HG03571 (cell line): ENCODE measurements around the gene PARP15.
A peak's percentile ranks its signal among the peaks of the same experiment; 100 is the strongest.

Source experiments
- ATAC-seq: cut with Tn5 transposase; IDR thresholded peaks from one replicate; pipeline ENCODE4 v1.9.1; 2021; ENCODE audit not compliant: unreplicated experiment

PARP15 gene

GRCh38 chr3:122568755-122569154 is 8.7 kb upstream of the PARP15 start:
- no peak for ATAC-seq

GRCh38 chr3:122572940-122573412 is 4.5 kb upstream of the PARP15 start:
- ATAC-seq: no peak

DNA sequence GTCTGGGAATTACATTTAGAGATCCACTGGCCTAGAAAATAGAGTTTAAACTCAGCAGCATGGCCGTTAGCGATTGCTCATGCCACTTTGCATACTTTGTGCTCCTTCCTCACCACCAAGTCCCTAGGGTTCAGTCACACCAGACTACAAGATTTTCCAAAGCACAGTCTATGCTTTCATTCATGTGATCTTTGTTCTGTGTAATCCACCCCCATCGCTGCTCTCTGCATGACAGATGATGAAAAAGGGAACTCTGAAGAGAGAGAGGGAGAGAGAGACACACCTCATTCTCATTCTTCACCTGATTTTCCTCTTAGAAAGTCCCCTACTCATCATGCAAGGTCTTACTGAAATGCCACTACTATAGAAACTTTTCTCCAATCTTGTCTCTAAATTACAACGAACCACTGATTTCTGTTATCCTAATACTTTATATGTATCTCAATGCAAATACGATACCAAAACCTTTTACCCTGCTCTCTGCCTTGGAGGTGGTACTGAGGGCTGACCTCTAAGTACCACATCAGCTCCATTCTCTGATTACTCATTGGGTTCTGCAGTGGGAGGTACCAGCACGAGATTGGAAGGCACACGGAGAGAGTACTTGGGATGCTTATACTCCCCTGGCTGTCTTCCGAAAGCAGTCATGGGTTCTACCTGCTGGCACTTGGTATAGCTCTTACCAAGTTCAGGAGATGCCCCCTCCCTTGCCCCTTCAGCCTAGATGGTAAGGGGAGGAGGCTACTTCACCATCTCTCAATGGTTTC is 1.1 kb upstream of the PARP15 start:
- peak; percentile 84 for ATAC-seq

DNA sequence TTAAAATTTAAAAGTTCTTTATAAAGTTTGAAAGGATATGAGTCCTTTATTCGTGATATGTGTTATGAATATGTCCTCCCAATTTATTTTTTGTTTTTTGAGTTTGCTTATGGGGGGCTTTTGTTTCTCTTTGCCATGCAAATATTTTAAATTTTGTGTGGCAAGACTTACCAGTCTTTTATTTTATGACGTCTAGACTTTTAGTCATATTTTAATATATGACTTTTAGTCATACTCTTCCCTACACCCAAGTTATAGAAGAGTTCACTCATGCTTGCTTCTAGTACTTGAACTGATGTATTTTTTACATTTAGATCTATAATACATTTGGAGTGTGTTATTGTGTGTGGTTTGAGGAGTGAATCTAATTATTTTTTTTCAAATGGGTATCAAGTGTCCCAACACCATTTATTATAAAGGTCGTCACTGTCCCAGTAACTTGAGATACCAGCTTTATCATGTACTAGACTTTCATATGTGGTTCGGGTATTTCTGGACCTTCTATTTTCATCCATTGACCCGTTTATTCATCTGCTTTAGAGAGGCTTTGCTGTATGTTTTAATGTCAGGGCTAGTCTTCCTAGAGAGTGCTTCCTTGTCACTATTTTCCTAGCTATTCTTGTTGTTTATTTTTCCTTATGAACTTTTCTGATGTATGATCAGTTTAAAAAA is 755 bp downstream of the PARP15 start:
- ATAC-seq: no peak

- no peak for ATAC-seq
These were observed 3.0 kb downstream of the PARP15 start for GRCh38 chr3:122580470-122580869.

DNA sequence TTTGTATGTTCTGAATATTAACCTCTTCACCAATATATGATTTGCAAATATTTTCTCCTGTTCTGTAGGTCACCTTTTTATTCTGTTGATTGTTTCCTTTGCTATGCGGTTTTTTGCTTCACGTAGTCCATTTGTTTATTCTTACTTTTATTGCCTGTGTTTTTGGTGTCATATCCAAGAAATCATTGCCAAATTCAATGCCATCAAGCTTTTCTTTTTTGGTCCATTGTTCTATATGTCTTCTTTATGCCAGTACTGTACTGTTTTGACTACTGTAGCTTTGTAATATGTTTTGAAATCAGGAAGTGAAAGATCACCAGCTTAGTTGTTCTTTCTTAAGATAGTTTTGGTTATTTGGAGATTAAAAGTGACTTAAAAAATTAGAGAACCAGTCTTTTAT is 4.2 kb downstream of the PARP15 start:
- ATAC-seq: no peak

DNA sequence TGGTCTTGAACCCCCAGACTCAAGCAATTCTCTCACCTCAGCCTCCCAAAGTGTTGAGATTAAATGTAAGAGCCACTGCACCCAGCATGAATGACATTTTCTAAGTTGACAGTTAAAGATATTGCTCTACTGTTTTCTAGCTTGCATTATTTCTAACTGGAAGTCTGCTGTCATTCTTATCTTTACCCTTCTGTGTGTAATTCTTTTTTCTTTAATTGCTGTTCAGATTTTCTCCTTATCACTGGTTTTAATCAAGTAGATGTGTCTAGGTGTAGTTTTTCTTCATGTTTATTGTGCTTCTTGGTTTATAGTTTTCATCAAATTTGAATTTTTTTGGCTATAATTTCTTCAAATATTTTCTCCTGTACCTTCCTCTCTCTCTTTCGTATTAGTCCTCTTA is 4.9 kb downstream of the PARP15 start:
- ATAC-seq: no peak

GRCh38 chr3:122586098-122586497 is 8.6 kb downstream of the PARP15 start:
- ATAC-seq: no peak

GRCh38 chr3:122586773-122587485 is 9.5 kb downstream of the PARP15 start:
- ATAC-seq: no peak

DNA sequence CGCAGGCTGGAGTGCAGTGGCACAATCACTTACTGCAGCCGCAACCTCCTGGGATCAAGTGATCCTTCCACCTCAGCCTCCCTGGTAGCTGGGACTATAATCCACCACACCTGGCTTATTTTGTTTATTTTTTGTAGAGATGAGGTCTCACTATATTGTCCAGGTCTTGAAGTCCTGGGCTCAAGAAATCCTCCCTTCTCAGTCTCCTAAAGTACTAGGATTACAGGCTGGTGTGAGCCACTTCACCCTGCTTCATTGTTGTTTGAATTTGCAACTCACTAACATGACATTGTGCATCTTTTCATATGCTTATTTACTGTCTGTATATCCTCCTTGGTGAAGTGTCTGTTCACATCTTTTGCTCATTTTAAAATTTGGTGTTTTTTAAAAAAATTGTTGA is 10.1 kb downstream of the PARP15 start:
- ATAC-seq: no peak

GRCh38 chr3:122589297-122589696 is 11.8 kb downstream of the PARP15 start:
- no peak for ATAC-seq

DNA sequence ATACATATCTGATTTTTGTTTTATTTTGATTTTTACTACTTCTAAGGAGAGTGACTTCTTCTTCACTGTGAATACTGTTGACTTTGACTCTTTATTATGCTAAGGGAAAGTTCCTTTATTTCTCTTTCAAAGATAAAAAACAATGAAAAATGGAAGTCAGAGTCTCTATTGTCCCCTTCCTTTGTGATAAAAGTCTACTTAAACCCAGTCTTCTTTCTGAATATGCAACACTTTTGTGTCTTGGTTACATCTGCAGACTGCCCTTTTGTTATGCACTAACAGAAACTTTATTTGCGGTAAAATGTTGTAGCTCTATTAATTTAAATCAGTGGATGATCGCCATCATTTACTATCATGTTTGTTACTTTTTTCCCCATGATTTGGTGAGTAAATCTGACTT is 13.2 kb downstream of the PARP15 start:
- no peak for ATAC-seq

DNA sequence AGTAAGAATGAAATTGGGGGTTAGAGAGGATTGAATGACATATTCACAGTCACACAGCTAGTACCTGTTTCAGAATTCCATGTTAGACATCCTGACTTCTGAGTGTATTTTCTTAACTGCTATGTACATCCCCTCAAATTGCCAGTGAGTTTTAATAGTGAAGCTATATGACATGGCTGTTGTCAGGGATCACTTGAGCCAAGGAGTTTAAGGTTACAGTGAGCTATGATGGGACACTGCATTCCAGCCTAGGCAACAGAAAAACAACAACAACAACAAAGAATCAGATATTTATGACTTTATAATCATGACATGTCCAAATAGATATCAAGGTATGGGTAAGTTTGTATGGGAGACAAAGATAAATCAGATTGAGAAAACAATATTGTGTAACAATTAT is 16.6 kb downstream of the PARP15 start:
- ATAC-seq: no peak

DNA sequence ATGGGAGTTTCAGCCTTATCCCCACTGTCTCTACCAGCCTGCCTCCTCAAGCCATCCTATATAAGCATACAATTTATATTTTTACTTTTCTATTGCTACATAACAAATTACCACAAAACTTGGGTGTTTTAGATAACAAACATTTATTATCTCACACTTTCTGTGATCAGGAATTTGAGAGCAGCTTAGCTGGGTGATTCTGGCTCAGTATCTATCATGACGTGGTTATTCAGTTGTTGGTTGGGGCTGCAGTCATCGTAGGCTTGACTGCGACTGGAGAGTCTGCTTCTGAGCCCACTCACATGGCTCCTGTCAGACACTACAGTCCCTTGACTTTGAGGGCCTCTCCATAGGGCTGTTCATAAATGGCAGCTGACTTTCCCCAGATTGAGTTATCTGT is 20.7 kb downstream of the PARP15 start:
- no peak for ATAC-seq

GRCh38 chr3:122598556-122598955 is 21.1 kb downstream of the PARP15 start:
- ATAC-seq: no peak

GRCh38 chr3:122602011-122602710 is 24.7 kb downstream of the PARP15 start:
- no peak for ATAC-seq

- ATAC-seq: no peak
These were observed 25.6 kb downstream of the PARP15 start for GRCh38 chr3:122603056-122603455.

GRCh38 chr3:122606330-122606729 is 28.9 kb downstream of the PARP15 start:
- no peak for ATAC-seq

GRCh38 chr3:122608916-122609315 is 31.5 kb downstream of the PARP15 start:
- ATAC-seq: no peak

- peak; percentile 97 for ATAC-seq
These were observed 32.5 kb downstream of the PARP15 start for GRCh38 chr3:122609798-122610559.

DNA sequence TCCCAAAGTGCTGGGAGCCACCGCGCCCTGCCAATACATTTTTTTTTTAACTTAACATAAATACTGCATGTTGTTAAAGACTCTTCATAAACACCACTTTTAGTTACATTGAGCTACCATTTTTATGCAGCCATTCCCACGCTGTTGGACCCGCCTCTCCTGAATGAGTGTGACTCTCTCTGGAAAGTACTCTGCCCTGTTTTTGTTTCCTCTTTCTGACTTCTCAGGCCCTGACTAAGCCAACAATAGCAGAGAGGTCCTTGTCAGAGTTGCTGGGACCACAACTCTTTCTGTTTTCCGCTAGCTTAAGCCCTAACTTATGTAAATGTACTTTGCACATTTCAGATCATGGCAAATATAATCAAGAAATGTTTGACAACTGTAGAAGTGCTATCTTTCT is 35.2 kb downstream of the PARP15 start:
- ATAC-seq: no peak
